ENCODE data around the gene C16orf74. TPM values are rescaled to one million over a fixed set of nuclear protein-coding genes. Genes with fewer than 3 reads are reported as not detected.

C16orf74 gene
- total RNA-seq, 1 donor from 2014 or later, result 3.1 TPM

DNA sequence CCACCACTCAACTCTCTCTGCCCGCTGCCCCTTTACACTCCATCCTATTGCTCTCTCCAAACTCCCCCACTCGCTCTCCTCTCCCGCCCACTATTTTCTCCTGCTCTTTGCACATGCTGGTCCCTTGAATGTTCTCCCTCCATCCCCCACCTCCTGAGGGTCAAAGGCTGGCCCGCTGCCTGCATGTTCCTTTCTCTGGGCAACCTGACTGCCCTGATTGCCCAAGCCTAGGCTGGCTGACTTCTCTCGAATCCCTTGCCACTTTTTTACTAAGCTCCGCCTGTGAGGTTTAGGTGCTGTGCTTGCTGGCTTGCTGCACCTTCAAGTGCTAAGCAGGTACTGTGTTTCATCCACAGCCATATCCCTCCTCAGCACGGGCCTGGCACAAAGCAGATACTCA is 45.7 kb upstream of the C16orf74 start:
- H3K36me3 Mint-ChIP-seq, result peaks cover 37% of the 10 kb centered on the region
- H3K4me3 Mint-ChIP-seq, result peak overlapping the region; percentile 94

DNA sequence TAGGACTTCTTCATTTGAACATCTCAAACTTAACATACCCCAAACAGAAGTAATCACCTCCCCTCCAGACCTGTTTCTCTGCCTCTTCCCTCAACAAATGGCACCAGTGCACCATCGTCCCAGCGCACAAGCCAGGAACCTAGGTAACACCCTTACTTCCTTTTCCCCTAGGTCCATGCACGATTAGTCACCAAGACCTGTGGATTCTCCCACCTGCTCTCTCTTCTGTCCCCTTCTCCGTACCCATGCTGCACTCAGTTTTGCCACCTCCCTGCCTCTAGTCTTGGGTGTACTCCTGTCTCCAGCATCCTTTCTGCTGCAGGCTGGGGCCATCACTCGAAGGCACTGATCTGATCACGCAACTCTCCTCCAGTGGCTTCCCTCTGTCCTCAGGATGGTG is 45.3 kb upstream of the C16orf74 start:
- Mint-ChIP-seq H3K27me3 (no peaks in the 10 kb centered on the region), H3K36me3 (peaks cover 37% of the 10 kb centered on the region), H3K4me1 (ENCODE audit: unreplicated experiment) (peaks cover 22% of the 10 kb centered on the region), H3K27ac (no peak overlapping the region), H3K4me3 (no peak overlapping the region), H3K9me3 (no peaks in the 10 kb centered on the region)
- no peak for DNase-seq (ENCODE audit: extremely low spot score, unreplicated experiment)
- TF ChIP-seq, protein P1, sequence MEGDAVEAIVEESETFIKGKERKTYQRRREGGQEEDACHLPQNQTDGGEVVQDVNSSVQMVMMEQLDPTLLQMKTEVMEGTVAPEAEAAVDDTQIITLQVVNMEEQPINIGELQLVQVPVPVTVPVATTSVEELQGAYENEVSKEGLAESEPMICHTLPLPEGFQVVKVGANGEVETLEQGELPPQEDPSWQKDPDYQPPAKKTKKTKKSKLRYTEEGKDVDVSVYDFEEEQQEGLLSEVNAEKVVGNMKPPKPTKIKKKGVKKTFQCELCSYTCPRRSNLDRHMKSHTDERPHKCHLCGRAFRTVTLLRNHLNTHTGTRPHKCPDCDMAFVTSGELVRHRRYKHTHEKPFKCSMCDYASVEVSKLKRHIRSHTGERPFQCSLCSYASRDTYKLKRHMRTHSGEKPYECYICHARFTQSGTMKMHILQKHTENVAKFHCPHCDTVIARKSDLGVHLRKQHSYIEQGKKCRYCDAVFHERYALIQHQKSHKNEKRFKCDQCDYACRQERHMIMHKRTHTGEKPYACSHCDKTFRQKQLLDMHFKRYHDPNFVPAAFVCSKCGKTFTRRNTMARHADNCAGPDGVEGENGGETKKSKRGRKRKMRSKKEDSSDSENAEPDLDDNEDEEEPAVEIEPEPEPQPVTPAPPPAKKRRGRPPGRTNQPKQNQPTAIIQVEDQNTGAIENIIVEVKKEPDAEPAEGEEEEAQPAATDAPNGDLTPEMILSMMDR (conservative IDR thresholded peaks at IDR 0.05), result no peak

More for the DNA sequence above, 45.7 kb upstream of the C16orf74 start:
- Mint-ChIP-seq H3K27ac (no peak overlapping the region), H3K27me3 (no peaks in the 10 kb centered on the region), H3K4me1 (ENCODE audit: unreplicated experiment) (peaks cover 27% of the 10 kb centered on the region), H3K9me3 (no peaks in the 10 kb centered on the region)
- TF ChIP-seq, protein P1 (conservative IDR thresholded peaks at IDR 0.05), result no peak
- no peak for DNase-seq (ENCODE audit: extremely low spot score, unreplicated experiment)

DNA sequence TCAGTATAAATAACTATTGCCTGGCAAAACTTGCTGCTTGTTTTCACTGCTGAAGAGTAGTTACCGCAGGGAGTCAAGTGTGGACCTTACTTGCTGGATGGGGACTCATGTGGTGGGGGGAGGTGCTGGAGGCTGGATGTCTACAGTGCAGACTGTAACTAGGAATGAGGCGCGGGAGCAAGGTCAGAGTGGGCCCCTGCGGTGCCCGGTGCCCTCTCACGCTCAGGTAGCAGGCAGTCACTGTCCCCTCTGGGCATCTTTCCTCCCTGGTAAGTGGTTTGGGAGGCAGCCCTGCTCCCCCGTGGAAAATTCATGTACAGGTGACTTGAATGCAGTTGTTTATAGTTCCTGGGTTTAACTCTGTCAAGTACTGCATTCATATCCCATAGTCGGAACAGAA is 43.8 kb upstream of the C16orf74 start:
- no peaks in the 10 kb centered on the region for H3K27me3 Mint-ChIP-seq
- TF ChIP-seq, protein P1 (conservative IDR thresholded peaks at IDR 0.05), result no peak
- H3K4me3 Mint-ChIP-seq, result no peak overlapping the region
- no peak overlapping the region for H3K27ac Mint-ChIP-seq
- H3K36me3 Mint-ChIP-seq, result peaks cover 37% of the 10 kb centered on the region
- DNase-seq (ENCODE audit: extremely low spot score, unreplicated experiment), result no peak
- H3K4me1 Mint-ChIP-seq (ENCODE audit: unreplicated experiment), result peaks cover 12% of the 10 kb centered on the region
- no peaks in the 10 kb centered on the region for H3K9me3 Mint-ChIP-seq

DNA sequence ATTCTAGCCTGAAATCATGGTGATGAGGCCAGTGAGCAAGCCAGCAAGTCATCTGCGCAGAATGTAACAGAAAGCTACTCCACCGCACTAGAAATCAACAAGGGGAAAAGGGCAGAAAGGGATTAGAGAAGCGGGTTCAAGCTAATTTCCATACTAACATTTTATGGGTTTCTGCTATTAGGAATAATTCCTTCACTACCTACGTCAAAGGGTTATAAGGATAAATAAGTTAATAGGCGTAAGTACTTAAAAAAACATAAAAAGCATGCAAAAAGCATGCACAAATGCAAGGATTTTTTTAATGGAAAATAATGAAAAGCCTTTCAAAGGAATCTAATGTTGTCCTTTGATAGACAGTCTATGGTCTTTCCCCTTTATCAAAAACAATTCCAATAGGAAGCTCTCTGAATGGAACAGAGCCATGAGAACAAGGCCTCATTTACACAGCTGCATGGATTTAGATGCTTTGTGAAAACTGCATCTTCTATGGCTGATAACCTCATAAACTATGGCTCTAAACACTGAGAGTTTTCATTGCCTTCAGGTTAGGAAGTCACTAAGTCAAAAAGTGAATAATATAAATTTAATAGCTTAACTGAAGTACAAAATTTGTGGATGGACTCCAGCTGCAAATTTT is 42.9 kb upstream of the C16orf74 start:
- Mint-ChIP-seq H3K4me1 (ENCODE audit: unreplicated experiment) (peaks cover 12% of the 10 kb centered on the region), H3K4me3 (no peak overlapping the region), H3K36me3 (peaks cover 40% of the 10 kb centered on the region), H3K9me3 (no peaks in the 10 kb centered on the region), H3K27ac (no peak overlapping the region), H3K27me3 (no peaks in the 10 kb centered on the region)
- TF ChIP-seq, protein P1 (conservative IDR thresholded peaks at IDR 0.05), result no peak
- DNase-seq (ENCODE audit: extremely low spot score, unreplicated experiment), result no peak

DNA sequence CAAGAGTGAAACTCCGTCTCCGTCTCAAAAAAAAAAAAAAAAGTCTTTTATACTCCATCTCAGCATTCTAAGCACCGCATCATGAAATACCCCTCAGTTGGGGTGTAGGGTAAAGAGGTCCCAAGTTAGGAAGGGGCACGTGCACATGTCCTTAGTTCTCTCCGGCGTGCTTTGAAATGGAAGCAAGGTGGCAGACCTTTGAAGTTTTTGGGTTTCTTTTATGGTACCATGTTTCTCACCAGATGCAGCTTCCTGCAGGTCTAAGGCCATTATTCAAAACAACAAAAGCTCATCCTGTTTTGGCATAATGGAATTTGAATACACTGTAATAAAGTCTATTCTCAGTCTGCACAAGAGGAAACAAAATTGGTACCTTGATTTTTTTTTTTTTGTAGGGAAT is 38.9 kb upstream of the C16orf74 start:
- DNase-seq (ENCODE audit: extremely low spot score, unreplicated experiment), result no peak
- Mint-ChIP-seq H3K27ac (no peak overlapping the region), H3K36me3 (peaks cover 38% of the 10 kb centered on the region), H3K9me3 (no peaks in the 10 kb centered on the region), H3K4me3 (no peak overlapping the region), H3K27me3 (no peaks in the 10 kb centered on the region), H3K4me1 (ENCODE audit: unreplicated experiment) (no peaks in the 10 kb centered on the region)
- TF ChIP-seq, protein P1 (conservative IDR thresholded peaks at IDR 0.05), result no peak
